ENCODE measurements around the gene TTLL11.

GRCh38 chr9:121949766-121950165 lies 143.3 kb downstream of the TTLL11 start:
- TF ChIP-seq ZC3H10 (CRISPR knock-in tag; IDR thresholded peaks at IDR 0.05) (no peak), GLIS3 (CRISPR knock-in tag; IDR thresholded peaks at IDR 0.05) (no peak), PATZ1 (CRISPR knock-in tag; IDR thresholded peaks at IDR 0.05; ENCODE audit: borderline replicate concordance) (no peak), SNAI2 (CRISPR knock-in tag; IDR thresholded peaks at IDR 0.05) (no peak), CSRNP3 (CRISPR knock-in tag; IDR thresholded peaks at IDR 0.05) (no peak), TOX (CRISPR knock-in tag; IDR thresholded peaks at IDR 0.05; ENCODE audit: borderline replicate concordance) (no peak), ISL1 (CRISPR knock-in tag; IDR thresholded peaks at IDR 0.05) (no peak), ZFP3 (CRISPR knock-in tag; IDR thresholded peaks at IDR 0.05) (no peak), TSHZ2 (CRISPR knock-in tag; IDR thresholded peaks at IDR 0.05) (no peak), CSDC2 (CRISPR knock-in tag; IDR thresholded peaks at IDR 0.05) (no peak), POU6F1 (CRISPR knock-in tag; IDR thresholded peaks at IDR 0.05; ENCODE audit: borderline replicate concordance, low read depth) (no peak), CREB5 (CRISPR knock-in tag; IDR thresholded peaks at IDR 0.05; ENCODE audit: low read depth) (no peak), RARB (CRISPR knock-in tag; IDR thresholded peaks at IDR 0.05) (no peak)

Measured in SK-N-SH treated with all-trans-retinoic acid at 6 μM for 48 hours (cell line).